NCI-H2196 (cell line): ENCODE results near the gene TMEM234.
"Not testable (repeated sequence)": the region's sequence is repeated elsewhere in the genome, so short reads cannot be mapped to it uniquely, and the experiment has no call there.

ENCODE experiments used
- DNase-seq: peaks from one replicate; lab custom pipeline; 2025; ENCODE audit not compliant: unreplicated experiment; lab: John Stamatoyannopoulos, UW

TMEM234 gene

GRCh38 chr1:32221980-32222755, at the start of gene TMEM234, which contains the start of gene EIF3I:
TSS of gene TMEM234 (minus strand) at chr1:32222353. CDS start at chr1:32222322, 31 bp downstream.
TSS of gene EIF3I (plus strand) at chr1:32222407. CDS start at chr1:32222442, 35 bp downstream.
- peak; percentile 94 for DNase-seq

- no peak for DNase-seq
Measured at GRCh38 chr1:32269744-32270143, 47.6 kb upstream of the TMEM234 start.

- DNase-seq: no peak
Measured at GRCh38 chr1:32266921-32267591, 44.9 kb upstream of the TMEM234 start.

GRCh38 chr1:32265846-32266245, 43.7 kb upstream of the TMEM234 start:
- no peak for DNase-seq

GRCh38 chr1:32263744-32264143, 41.6 kb upstream of the TMEM234 start:
- no peak for DNase-seq

GRCh38 chr1:32263236-32263593, 41.1 kb upstream of the TMEM234 start:
- DNase-seq: not testable (repeated sequence)

GRCh38 chr1:32257227-32257508, 35.0 kb upstream of the TMEM234 start:
- no peak for DNase-seq

GRCh38 chr1:32256473-32257226, 34.5 kb upstream of the TMEM234 start:
- DNase-seq: no peak

GRCh38 chr1:32255072-32256071, 33.2 kb upstream of the TMEM234 start:
- DNase-seq: no peak

GRCh38 chr1:32250893-32251716, 29.0 kb upstream of the TMEM234 start, which contains the start of gene LCK:
TSS of gene LCK (plus strand) at chr1:32251265. CDS start at chr1:32274330, 23,065 bp downstream.
- no peak for DNase-seq

GRCh38 chr1:32249831-32250525, 27.8 kb upstream of the TMEM234 start:
- DNase-seq: no peak

- DNase-seq: peak; percentile 90
Measured at GRCh38 chr1:32247983-32248889, 26.1 kb upstream of the TMEM234 start.

GRCh38 chr1:32247452-32247851, 25.3 kb upstream of the TMEM234 start:
- DNase-seq: no peak

GRCh38 chr1:32246888-32247273, 24.7 kb upstream of the TMEM234 start, which contains the start of gene FAM167B:
TSS of gene FAM167B (plus strand) at chr1:32247222. CDS start at chr1:32247422, 200 bp downstream.
- DNase-seq: no peak

GRCh38 chr1:32242341-32242851, 20.2 kb upstream of the TMEM234 start:
- DNase-seq: no peak

GRCh38 chr1:32241001-32241763, 19.0 kb upstream of the TMEM234 start:
- peak; percentile 65 for DNase-seq
